ENCODE data around the gene MBD2. TPM values are rescaled to one million over a fixed set of nuclear protein-coding genes. Genes with fewer than 3 reads are reported as not detected.

Gene MBD2
- total RNA-seq, 1 donor from 2014 or later = 26.7 TPM

GRCh38 chr18:54151376-54151775 lies 73.1 kb downstream of the MBD2 start:
- no peaks in the 10 kb centered on the region for H3K36me3 ChIP-seq (ENCODE audit: control insufficient read depth, insufficient read depth, low read length)

GRCh38 chr18:54150226-54150625 lies 74.2 kb downstream of the MBD2 start:
- H3K4me3 ChIP-seq (ENCODE audit: low read depth, low read length) = no peak overlapping the region
- DNase-seq (ENCODE audit: low read depth) = no peak
- H3K27me3 ChIP-seq (ENCODE audit: control insufficient read depth, insufficient read depth, low read length) = no peaks in the 10 kb centered on the region
- no peaks in the 10 kb centered on the region for H3K36me3 ChIP-seq (ENCODE audit: control insufficient read depth, insufficient read depth, low read length)
- TF ChIP-seq, protein P1, sequence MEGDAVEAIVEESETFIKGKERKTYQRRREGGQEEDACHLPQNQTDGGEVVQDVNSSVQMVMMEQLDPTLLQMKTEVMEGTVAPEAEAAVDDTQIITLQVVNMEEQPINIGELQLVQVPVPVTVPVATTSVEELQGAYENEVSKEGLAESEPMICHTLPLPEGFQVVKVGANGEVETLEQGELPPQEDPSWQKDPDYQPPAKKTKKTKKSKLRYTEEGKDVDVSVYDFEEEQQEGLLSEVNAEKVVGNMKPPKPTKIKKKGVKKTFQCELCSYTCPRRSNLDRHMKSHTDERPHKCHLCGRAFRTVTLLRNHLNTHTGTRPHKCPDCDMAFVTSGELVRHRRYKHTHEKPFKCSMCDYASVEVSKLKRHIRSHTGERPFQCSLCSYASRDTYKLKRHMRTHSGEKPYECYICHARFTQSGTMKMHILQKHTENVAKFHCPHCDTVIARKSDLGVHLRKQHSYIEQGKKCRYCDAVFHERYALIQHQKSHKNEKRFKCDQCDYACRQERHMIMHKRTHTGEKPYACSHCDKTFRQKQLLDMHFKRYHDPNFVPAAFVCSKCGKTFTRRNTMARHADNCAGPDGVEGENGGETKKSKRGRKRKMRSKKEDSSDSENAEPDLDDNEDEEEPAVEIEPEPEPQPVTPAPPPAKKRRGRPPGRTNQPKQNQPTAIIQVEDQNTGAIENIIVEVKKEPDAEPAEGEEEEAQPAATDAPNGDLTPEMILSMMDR (IDR thresholded peaks at IDR 0.05; ENCODE audit: insufficient read depth, low read length, poor library complexity, severe bottlenecking) = no peak

More at GRCh38 chr18:54151376-54151775, 73.1 kb downstream of the MBD2 start:
- H3K4me3 ChIP-seq (ENCODE audit: low read depth, low read length) = no peak overlapping the region
- H3K27me3 ChIP-seq (ENCODE audit: control insufficient read depth, insufficient read depth, low read length) = no peaks in the 10 kb centered on the region
- TF ChIP-seq, protein P1 (IDR thresholded peaks at IDR 0.05; ENCODE audit: insufficient read depth, low read length, poor library complexity, severe bottlenecking) = no peak
- no peak for DNase-seq (ENCODE audit: low read depth)

DNA sequence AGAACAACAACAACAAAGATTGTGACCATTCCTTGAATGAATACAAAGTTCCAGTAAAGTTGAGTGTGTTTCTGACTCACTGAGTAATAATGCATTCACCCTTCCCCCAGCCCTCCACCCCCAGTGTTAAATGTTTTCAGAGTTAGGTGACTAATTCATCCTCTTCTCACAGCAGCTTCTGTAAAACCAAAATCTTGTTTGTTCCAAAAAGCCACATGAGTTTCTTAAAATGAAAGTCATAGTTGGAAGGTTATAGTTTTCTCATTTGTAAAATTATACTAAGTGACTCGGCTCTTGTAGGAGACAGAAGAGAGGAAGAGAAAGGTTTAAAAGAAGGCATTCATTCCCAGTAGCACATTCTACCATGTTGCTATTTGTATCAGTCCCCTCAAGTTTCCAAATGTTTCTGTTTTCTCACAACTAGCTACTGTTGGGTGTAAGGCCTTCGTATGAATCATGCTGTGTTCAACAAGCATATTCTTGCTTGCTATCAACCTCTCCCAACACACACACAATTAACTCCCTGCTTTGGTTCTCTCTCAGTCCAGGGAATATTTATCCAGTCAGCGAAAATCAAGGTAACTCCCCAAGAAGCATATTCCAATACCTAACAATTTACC lies 75.3 kb downstream of the MBD2 start:
- Histone ChIP-seq H3K4me3 (ENCODE audit: low read depth, low read length) (no peak overlapping the region), H3K36me3 (ENCODE audit: control insufficient read depth, insufficient read depth, low read length) (no peaks in the 10 kb centered on the region), H3K27me3 (ENCODE audit: control insufficient read depth, insufficient read depth, low read length) (no peaks in the 10 kb centered on the region)
- peak; percentile 78 for DNase-seq (ENCODE audit: low read depth)
- TF ChIP-seq, protein P1 (IDR thresholded peaks at IDR 0.05; ENCODE audit: insufficient read depth, low read length, poor library complexity, severe bottlenecking) = no peak

DNA sequence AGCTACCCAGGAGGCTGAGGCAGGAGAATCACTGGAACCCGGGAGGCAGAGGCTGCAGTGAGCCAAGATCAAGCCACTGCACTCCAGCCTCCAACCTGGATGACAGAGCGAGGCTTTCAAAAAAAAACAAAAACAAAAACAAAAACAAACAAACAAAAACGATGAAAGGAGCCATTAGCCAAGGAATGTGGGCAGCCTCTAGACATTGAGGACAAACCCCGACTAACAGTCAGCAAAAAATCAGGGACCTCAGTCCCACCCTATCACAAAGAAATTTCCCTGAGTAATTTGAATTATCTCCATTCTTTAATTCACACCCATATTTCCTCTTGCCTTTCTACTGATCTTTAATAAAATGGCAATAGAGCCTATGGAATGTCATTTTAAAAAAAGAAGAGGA lies 75.8 kb downstream of the MBD2 start:
- Histone ChIP-seq H3K4me3 (ENCODE audit: low read depth, low read length) (no peak overlapping the region), H3K36me3 (ENCODE audit: control insufficient read depth, insufficient read depth, low read length) (no peaks in the 10 kb centered on the region), H3K27me3 (ENCODE audit: control insufficient read depth, insufficient read depth, low read length) (no peaks in the 10 kb centered on the region)
- no peak for DNase-seq (ENCODE audit: low read depth)
- TF ChIP-seq, protein P1 (IDR thresholded peaks at IDR 0.05; ENCODE audit: insufficient read depth, low read length, poor library complexity, severe bottlenecking) = no peak

DNA sequence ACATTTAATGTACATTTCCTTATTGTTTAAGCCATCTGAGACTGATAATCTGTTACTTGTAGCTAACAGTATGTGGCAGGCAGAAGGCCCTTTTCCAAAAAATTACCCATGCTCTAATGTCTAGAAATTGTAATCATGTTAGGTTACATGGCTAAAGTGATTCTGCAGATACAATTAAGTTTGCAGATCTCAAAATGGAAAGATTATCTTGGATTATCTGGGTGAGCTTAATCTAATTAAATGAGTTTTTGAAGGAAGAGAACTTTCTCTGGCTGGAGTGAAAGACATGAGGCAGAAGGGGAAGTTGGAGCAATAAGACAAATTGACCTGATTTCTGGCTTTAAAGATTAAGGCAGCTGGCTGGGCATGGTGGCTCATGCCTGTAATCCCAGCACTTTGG lies 76.3 kb downstream of the MBD2 start:
- Histone ChIP-seq H3K4me3 (ENCODE audit: low read depth, low read length) (no peak overlapping the region), H3K36me3 (ENCODE audit: control insufficient read depth, insufficient read depth, low read length) (no peaks in the 10 kb centered on the region), H3K27me3 (ENCODE audit: control insufficient read depth, insufficient read depth, low read length) (no peaks in the 10 kb centered on the region)
- TF ChIP-seq, protein P1 (IDR thresholded peaks at IDR 0.05; ENCODE audit: insufficient read depth, low read length, poor library complexity, severe bottlenecking) = no peak
- DNase-seq (ENCODE audit: low read depth) = no peak

- Histone ChIP-seq H3K4me3 (ENCODE audit: low read depth, low read length) (no peak overlapping the region), H3K27me3 (ENCODE audit: control insufficient read depth, insufficient read depth, low read length) (no peaks in the 10 kb centered on the region), H3K36me3 (ENCODE audit: control insufficient read depth, insufficient read depth, low read length) (no peaks in the 10 kb centered on the region)
- no peak for DNase-seq (ENCODE audit: low read depth)
- TF ChIP-seq, protein P1 (IDR thresholded peaks at IDR 0.05; ENCODE audit: insufficient read depth, low read length, poor library complexity, severe bottlenecking) = no peak
These were observed 77.0 kb downstream of the MBD2 start for GRCh38 chr18:54147439-54147838.
